ENCODE data around the gene TGFBR3.
"Not testable (repeated sequence)": the region's sequence is repeated elsewhere in the genome, so short reads cannot be mapped to it uniquely, and the experiment has no call there.

Gene TGFBR3

GRCh38 chr1:91853397-91853796 is 32.6 kb downstream of the TGFBR3 start:
- no peak overlapping the region for H3K4me3 ChIP-seq (replicated peaks in 1 of 2; ENCODE audit: low read depth in 2 of 2, low read length in 2 of 2)
- TF ChIP-seq CTCF (IDR thresholded peaks at IDR 0.05; ENCODE audit: low read depth, low read length), result no peak
- DNase-seq (ENCODE audit: low read depth in 2 of 2), result no peak

- DNase-seq (ENCODE audit: low read depth in 2 of 2); H3K4me3 ChIP-seq (replicated peaks in 1 of 2; ENCODE audit: low read depth in 2 of 2, low read length in 2 of 2): not testable (repeated sequence)
Observed at GRCh38 chr1:91852011-91852410, 33.9 kb downstream of the TGFBR3 start.

- H3K4me3 ChIP-seq (replicated peaks in 1 of 2; ENCODE audit: low read depth in 2 of 2, low read length in 2 of 2), result peak overlapping the region in 1 of 2 donors; percentile 22
- TF ChIP-seq CTCF (IDR thresholded peaks at IDR 0.05; ENCODE audit: low read depth, low read length), result no peak
- peak; percentile 85 to 97 for DNase-seq (ENCODE audit: low read depth in 2 of 2)
Observed at GRCh38 chr1:91851130-91852010, 34.6 kb downstream of the TGFBR3 start.

GRCh38 chr1:91850708-91851107 is 35.2 kb downstream of the TGFBR3 start:
- DNase-seq (ENCODE audit: low read depth in 2 of 2), result peak; percentile 8 to 29
- no peak for TF ChIP-seq CTCF (IDR thresholded peaks at IDR 0.05; ENCODE audit: low read depth, low read length)
- H3K4me3 ChIP-seq (replicated peaks in 1 of 2; ENCODE audit: low read depth in 2 of 2, low read length in 2 of 2), result no peak overlapping the region

GRCh38 chr1:91847851-91848250 is 38.1 kb downstream of the TGFBR3 start:
- DNase-seq (ENCODE audit: low read depth in 2 of 2), result no peak
- H3K4me3 ChIP-seq (replicated peaks in 1 of 2; ENCODE audit: low read depth in 2 of 2, low read length in 2 of 2), result no peak overlapping the region
- no peak for TF ChIP-seq CTCF (IDR thresholded peaks at IDR 0.05; ENCODE audit: low read depth, low read length)

- no peak for DNase-seq (ENCODE audit: low read depth in 2 of 2)
- TF ChIP-seq CTCF (IDR thresholded peaks at IDR 0.05; ENCODE audit: low read depth, low read length), result no peak
- H3K4me3 ChIP-seq (replicated peaks in 1 of 2; ENCODE audit: low read depth in 2 of 2, low read length in 2 of 2), result no peak overlapping the region
Observed at GRCh38 chr1:91846639-91847013, 39.3 kb downstream of the TGFBR3 start.

GRCh38 chr1:91846007-91846638 is 39.8 kb downstream of the TGFBR3 start:
- DNase-seq (ENCODE audit: low read depth in 2 of 2), result peak; percentile 71 to 90
- no peak overlapping the region for H3K4me3 ChIP-seq (replicated peaks in 1 of 2; ENCODE audit: low read depth in 2 of 2, low read length in 2 of 2)
- TF ChIP-seq CTCF (IDR thresholded peaks at IDR 0.05; ENCODE audit: low read depth, low read length), result no peak

All from cardiac fibroblast (primary cell).